LHCN-M2 (cell line): ENCODE data around the gene ATAT1. TPM values are rescaled to one million over a fixed set of nuclear protein-coding genes. Genes with fewer than 3 reads are reported as not detected.

Experiments
- DNase-seq: peaks from one replicate; pipeline ENCODE4 v3.0.0-alpha.2; 2012; ENCODE audit warnings: low read depth
- total RNA-seq: library from RNA; depleted of rRNA; stranded (reverse); fragments of >200 nt; gene quantifications from 2 replicates; pipeline ENCODE4 v1.2.3, GENCODE V29; 2014; rRNA removed

Gene ATAT1
- total RNA-seq, 1 experiment from 2014 or later: 6.5 TPM

DNA sequence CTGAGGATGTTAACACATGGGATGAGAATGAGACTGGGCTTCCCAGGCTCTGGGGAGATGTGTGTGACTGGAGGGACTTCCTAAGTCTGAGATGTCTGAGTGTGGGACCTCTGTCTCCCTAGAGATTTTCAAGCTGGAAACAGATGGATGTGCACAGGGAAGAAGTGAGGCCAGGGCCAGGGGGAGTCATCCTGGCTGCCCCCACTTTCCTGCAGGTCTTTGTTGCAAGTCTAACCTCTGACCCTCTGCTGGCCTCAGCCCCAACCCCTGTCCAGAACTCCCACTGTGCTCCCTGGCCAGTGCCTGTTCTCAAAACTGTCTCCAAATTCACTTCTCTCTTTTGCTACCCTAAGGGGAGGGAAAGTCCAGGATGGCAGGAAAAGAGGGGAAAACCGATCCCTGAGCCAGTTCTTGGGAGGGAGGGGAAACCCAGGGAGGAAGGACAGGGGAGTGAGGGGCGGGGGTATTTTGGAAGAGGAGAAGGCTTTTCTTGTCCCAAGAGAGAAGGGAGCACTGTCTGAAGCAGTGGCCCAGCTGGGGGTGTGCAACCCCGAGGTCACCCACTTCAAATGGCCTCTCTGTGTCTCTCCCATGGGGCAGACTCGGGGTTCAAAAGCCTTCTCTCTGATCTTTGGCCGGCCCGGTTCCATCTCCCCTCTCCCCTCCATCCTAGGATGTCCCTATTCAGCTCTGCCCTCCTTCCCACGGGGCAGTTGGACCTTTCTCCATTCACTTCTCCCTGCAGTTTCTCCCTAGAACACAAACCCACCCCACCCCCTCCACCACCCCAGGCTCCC lies 56.7 kb downstream of the ATAT1 start:
- no peak for DNase-seq

DNA sequence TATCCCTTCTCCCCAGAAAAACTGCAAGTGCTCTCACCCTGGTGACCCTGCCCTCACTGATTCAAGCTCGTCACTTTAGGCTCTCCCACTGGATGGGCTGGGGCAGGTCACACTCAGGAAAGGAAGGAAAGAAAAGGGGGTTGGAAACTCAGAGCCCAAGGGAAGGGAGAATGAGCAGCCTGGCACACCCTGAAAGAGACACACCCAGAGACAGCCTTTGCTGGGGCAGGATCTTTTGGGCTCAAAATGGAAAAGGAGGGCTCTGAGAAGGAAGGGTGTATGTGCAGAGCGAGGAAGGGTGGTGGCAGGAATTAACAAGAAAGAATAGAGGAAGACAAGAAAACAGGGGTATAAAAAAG lies 57.3 kb downstream of the ATAT1 start:
- no peak for DNase-seq

DNA sequence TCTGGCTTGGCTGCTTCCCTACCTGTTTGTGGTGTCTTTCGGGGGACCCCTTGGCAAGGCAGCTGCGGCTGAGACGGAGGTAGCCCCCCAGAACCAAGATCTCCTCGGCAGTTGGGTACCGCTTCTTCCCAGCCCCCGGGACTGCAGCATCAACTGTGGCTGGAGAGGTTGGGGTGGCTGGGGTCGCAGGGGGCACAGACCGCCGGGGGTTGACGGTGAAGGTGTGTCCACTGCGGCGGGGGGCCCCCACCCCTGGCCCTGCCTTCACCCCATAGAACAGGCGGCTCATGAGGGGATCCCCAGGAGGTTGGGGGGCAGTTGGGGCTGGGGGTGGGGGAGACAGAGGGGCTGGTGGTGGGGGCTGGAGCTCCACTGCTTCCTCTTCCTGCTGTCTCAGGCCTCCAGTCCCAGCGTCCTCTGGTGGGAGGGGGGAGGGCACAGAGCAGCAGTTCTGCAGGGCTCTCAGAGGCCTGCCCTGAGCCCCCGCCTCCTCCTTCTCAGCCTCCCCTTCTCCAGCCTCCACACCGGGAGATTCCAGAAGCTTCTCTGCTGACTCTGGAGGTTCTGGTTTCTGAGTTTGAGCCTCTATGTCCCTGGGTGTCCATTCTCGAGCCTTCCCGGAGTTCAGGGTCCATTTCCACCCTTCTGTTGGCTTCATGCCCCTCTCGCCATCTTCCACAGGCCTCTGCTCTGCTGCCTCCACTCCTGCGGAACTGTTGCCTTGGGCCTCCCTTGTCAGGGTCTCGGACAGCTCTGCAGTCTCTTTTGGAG lies 57.9 kb downstream of the ATAT1 start:
- DNase-seq: no peak

DNA sequence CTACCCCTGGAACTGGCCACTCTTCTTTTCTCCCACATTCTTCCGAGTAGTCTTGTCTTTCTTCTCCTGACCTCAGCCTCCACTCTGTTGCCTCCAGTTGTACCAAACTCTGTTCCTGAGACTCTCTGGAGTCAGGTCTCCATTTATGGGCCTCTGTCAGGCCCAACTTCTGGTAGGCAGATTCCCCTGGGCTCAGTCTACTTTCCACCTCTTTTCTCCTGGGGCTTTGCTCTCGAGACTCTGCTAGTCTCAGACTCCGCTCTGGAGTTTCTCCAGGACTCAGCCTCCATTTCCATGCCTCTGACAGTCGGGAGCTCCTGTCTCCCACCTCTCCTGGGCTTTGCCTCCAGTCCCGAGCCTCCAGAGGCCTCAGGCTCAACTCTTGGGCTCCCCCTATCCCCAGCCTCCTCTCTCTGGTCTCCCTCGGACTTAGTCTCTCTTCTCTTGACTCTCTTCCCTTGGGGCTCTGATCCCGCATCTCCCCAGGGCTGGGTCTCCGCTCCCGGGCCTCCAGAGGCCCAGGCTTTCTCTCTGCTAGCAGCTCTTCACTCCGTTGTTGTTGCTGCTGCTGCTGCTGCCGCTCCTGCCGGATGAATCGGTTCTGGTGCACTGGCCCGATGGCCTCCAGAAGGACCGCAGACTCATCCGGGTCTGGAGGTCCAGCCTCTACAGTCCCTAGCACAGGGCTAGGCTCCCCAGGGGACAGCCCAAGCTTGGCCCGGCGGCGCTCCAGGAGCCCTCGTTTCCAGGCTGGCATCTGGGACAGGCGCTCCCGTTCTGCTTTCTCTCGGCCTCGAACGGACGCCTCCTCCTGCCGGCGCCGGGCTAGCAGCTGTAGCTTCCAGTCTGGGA lies 58.7 kb downstream of the ATAT1 start:
- peak; percentile 42 for DNase-seq

DNA sequence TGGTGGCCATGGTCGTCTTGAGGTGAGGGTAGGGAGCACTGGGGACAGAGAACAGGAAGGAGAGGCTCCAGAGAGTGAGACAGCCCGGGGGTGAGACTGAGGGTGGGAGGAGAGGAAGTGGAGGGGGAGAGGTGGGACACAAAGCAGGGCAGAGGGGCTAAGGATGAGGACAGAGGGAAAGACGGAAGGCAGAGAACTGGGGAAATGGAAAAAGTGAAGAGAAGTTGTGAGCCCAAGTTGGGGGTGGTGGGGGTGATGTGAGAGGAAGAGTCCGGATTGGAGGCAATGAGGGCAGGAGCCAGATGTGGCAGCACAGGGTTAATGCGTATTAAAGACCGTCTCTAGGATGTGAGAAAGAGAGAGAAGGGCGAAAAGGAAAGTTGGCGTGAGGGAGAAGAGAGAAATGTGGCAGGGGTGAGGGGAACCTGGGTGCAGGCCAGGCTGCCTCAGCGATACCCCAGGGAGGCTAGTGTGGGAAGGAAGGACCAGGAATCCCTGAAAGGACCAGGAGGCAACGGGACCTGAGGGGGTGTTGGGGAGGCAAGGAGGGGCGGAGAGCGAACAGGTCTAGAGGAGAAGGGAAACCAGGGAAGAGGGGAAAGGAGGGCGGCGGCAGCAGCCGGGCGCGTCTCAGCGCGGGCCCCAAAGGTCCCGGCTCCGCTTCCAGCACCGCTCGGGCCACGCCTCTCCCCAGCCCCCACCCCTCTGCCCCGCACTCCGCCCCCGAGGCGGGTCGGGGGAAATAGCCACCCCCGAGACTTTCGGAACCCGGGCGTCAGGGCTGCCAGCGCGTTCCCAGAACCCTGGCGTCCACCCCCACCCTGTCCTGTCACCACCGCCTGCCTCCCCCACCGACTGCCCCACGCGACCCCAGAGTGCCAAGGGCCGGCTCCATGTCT lies 59.6 kb downstream of the ATAT1 start, which contains the start of gene PPP1R18:
Gene PPP1R18, minus strand, starts transcription at position 637 of the 899 bp plus-strand sequence. Its CDS starts 627 bp downstream, at position 10.
- DNase-seq: peak; percentile 70

DNA sequence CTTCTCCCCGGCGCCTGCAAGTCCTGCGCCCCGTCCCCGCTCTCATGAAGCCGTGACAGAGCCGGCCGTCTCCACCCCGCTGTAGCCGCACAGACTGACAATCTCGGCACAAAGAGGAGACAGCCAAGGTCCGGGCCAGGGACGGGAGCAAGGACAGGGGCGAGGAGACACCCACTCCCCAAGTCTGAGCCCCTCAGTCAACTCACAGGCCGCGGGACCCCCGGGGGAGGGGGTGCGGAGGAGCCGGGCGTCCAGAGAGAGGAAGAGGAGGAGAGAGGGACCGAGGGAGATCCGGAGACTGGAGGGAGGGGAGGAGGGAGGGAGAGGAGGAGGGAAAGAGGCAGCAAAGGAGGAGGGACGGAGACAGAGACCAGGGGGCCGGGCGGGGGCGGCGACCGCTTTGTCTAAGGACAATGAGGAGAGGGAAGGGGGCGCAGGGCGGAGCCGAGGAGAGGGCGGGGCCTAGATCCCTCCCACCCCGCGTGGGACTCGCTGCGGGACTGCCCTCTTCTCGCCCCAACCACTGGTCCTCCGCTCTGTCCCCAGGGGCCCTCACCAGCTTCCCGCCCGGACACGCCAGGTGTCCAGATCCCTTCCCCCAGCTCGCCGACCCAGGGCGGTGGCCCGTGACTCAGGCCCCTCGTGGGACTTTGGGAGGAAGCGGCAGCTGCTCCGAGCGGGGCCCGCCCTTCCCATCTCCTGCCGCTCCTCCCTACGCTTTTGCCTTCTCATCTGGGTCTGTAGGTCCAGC lies 60.4 kb downstream of the ATAT1 start:
- DNase-seq: peak; percentile 100

DNA sequence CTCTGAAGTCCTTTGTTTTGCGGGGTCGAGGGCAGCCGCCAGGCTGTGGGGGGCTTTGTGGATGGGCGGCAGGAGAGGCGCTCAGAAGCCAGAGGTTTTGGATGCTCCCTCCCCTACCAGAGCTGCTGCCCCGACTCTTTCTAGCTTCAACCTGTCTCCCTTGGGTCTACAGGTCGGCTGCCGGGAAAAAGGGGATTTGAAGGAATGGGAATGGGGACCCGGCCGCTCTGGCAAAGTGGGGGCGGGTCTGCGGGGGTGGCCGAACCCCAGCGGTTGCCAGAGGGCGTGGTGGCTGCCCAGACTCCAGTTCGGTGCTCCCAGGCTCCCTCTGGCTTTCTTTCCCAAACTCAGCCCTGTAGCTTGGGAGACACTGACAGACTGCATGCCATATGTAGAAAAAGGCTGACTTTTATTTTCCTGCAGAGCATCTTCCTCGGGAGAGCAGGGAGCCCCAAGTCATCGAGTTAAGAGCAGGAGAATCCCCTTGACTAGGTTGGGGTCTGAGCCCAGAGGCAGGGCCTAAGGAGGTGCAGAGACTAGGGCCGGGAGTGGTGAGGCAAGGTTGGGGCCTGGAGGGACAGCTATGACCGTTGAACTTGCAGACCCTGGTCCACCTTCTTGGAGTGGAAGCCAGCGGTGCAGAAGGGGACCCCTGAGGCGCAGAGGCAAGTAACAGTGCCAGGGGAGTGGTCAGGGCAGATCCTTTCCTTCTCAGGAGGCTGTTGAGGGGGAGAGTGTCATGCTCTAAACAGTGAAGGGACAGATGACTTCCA lies 61.2 kb downstream of the ATAT1 start:
- peak; percentile 70 for DNase-seq

DNA sequence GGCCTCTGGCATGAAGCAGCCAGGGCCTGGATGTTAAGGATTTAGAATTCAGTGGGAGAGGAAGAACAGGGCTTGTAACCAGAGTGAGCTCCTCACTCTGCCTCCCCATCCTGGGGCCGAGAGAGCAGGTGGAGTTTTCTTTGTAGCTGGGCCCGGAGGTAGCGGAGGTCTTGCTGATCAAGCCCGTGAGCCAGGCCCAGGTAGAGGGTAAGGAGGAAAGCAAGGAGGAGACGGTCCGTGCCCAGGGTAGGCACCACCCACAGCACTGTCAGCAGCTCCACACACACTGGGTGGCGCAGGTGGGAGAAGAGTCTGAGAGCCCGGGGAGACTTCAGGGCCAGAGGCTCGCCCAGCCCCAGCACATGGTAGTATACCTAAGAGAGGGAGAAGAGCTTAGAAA lies 61.9 kb downstream of the ATAT1 start:
- DNase-seq: no peak

DNA sequence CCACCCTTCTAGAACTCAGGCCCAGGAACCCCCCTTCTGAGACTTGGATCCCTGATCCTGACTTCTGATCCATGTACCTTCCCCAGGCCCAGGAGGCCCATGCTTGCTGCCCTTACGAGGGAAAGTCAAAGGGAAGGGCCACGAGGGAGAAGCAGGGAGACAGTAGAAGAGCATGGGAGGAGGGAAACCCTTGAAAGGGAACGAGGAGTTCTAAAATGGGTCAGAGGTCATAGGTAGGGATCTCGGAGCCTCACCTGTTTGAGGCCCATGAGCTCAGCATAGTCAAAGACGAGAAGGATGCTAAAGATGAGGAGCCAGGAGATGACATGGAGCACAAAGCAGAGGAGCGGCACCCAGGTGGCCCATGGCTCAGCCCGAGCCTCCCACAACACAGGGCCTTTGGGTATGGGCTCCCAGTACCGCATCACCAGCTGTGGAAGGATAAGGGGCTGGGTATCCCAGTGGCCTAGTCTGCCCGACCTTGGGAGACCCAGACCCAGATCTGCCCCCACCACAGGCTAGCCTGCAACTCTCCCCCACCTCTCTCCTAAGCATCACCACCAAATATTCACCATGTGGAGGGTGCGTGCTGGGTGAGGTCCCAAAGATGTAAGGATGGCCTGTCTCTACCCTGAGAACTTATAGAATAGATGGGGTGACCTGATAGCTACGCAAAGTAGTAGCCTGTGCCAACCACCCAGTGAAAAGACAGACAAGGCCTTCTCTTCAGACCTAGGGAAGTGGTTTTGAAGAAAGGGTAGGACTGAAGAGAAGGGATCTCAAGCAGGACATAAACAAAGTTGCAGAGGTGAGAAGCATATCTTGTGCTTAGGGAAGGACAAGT lies 62.6 kb downstream of the ATAT1 start:
- no peak for DNase-seq

DNA sequence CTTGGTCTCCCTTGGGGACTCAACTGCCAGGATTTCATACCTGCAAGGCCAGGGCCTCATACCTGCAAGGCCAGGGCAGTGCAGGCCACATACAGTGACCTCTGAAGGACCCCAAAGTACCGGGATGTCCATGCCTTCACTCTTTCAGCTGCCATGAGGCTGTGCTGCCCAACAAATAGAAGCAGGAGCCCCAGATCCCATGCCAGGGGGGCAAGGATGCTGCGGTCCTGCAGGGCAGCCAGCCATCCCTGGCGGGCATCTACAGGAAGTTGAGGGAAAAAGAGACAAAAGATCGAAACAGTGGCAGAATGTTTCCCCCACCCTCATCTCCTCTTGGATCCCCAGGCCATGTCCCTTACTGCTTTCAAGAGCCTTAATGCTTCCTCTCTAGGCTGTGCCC lies 63.3 kb downstream of the ATAT1 start:
- DNase-seq: no peak

DNA sequence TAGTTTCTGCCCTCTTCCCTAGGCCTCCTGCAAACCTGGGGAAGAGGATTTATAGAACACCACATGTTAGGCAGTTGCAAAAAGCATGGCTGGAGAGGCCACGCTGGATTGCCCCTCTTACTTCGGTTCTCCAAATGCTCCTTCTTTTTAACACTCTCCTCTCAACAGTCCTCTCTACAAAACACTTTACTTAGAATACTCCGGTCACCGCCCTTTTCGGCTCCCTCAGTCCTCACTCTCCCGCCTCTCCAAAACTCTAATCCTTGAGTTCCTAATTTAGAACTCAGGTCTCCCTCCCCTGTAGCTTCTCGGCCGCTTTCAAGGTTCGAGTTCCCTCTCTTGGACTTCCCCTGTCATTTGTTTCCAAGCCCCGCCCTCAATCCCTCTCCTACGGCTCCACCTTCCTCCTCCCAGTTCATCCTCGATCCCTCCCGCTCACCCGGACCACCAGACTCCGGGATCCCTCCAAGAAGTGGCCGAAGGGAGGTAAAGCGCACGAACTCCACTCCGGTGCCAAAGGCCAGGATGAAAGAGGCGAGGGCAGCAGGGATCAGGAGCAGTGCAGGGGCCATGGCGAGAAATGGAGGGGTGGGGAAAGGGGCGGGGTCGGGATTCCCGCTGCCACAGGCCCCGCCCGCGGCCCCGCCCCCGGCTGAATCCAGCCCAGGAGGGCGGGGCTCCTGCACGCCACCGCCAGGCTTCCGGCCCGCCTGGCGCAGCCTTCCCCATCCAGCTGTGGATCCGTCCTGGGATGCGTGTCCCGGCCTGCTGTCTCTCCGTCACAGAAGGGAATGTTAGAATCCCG lies 63.9 kb downstream of the ATAT1 start, which contains the start of gene NRM:
Gene NRM, minus strand, starts transcription at position 582 of the 805 bp plus-strand sequence. Its CDS starts 10 bp downstream, at position 572.
- DNase-seq: peak; percentile 89

DNA sequence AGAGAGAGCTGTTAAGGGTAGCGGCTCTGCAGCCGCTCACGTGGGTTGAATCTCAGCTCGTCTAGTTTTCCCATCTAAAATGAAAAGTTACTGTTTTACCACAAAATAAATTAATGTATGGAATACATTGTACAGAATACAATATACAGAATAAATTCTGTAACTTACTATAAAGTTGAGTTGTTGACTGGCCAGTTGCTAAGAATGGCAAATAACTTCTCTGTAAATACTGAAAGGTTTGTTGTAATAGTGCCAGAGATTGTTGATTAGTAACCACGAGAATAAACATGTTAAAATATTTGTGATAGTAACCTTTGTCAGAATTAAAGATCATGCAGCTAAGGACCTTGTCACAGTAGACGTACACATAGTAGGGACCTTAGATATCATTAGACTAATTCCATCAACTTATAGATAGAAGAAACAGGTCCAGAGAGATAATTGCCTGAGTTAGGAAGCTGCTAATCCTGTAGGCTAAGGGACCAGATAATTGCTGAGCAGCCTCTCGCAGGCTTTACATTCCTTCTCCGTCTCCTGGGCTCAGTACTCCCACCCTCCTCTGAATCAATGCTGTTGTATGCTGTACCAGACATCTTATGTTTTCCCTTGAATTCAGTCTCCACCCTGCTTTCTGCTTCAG lies 64.7 kb downstream of the ATAT1 start:
- no peak for DNase-seq

Other genes with a start within 250 kb of the ATAT1 start
- 133 and 149 TPM in 2 replicates for gene HLA-E, start 137.4 kb upstream of the ATAT1 start, total RNA-seq
- 51.1 TPM in 2 replicates for gene GNL1, start 70.4 kb upstream of the ATAT1 start, total RNA-seq
- 9.6 and 13.7 TPM in 2 replicates for gene PRR3, start 69.6 kb upstream of the ATAT1 start, total RNA-seq
- gene ABCF1, start 55.4 kb upstream of the ATAT1 start, total RNA-seq: 46.6 and 69.5 TPM in 2 replicates
- 37.9 and 43.9 TPM in 2 replicates for gene PPP1R10, start 9.6 kb upstream of the ATAT1 start, total RNA-seq
- gene MRPS18B, start 9.0 kb upstream of the ATAT1 start, total RNA-seq: 56.5 and 67.9 TPM in 2 replicates
- 3.2 and 7.2 TPM in 2 replicates for gene C6orf136, start 20.3 kb downstream of the ATAT1 start, total RNA-seq
- 36.1 and 40.0 TPM in 2 replicates for gene DHX16, start 46.1 kb downstream of the ATAT1 start, total RNA-seq
- 94.5 and 105 TPM in 2 replicates for gene PPP1R18, start 59.8 kb downstream of the ATAT1 start, total RNA-seq
- gene NRM, start 64.1 kb downstream of the ATAT1 start, total RNA-seq: 19.9 and 27.6 TPM in 2 replicates
- gene MDC1, start 90.4 kb downstream of the ATAT1 start, total RNA-seq: 12.4 and 16.3 TPM in 2 replicates
- 1,379 and 1,474 TPM in 2 replicates for gene TUBB, start 93.5 kb downstream of the ATAT1 start, total RNA-seq
- 207 and 208 TPM in 2 replicates for gene FLOT1, start 115.8 kb downstream of the ATAT1 start, total RNA-seq
- 51.0 and 65.9 TPM in 2 replicates for gene IER3, start 117.7 kb downstream of the ATAT1 start, total RNA-seq